Activated CD8-positive, alpha-beta memory T cell treated with anti-CD3 and anti-CD28 coated beads for 36 hours (primary cell): ENCODE results near the gene MSMO1. TPM values are rescaled to one million over a fixed set of nuclear protein-coding genes. Genes with fewer than 3 reads are reported as not detected.

Experiments
- CTCF ChIA-PET: fragments of 350-600 bp; sonication (Branson Sonifier 250); formaldehyde crosslinking; loops from one replicate; lab custom pipeline; 2021; ENCODE audit warnings: antibody characterized with exemption; lab: Charles Lee
- POLR2A ChIA-PET: fragments of 350-600 bp; sonication (Branson Sonifier 250); formaldehyde crosslinking; loops from one replicate; lab custom pipeline; 2021; ENCODE audit warnings: antibody characterized with exemption; lab: Charles Lee
- total RNA-seq, 2 experiments: library from RNA; stranded (reverse); gene quantifications; one replicate each; pipeline ENCODE4 v1.2.3, GENCODE V29; 2021

The MSMO1 gene
- total RNA-seq, 2 experiments from 2014 or later: 38.2 to 40.7 TPM

DNA sequence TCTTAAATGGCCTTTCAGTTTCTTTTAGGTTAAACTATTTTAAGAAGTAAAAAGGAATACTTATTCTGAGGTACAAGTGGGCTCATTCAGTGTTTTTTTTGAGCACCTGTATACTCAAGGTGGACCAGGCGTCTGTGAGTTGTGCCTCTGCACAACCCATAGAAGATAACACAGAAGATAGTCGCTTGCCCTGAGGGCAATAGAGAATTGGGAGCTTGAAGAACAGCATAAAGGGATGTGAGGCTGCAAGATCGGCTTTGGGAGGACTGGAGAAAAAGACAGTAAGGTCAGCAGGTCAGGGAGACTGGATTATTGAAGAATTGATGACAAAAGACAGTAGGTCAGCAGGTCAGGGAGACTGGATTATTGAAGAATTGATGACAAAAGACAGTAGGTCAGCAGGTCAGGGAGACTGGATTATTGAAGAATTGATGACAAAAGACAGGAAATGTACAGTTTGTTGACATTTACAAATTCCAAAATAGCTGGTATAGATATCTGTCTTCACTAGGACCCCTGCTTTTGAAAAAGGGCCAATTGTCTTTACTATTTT lies 54.4 kb downstream of the MSMO1 start:
- CTCF ChIA-PET: no interaction called here
- POLR2A ChIA-PET: no interaction called here

DNA sequence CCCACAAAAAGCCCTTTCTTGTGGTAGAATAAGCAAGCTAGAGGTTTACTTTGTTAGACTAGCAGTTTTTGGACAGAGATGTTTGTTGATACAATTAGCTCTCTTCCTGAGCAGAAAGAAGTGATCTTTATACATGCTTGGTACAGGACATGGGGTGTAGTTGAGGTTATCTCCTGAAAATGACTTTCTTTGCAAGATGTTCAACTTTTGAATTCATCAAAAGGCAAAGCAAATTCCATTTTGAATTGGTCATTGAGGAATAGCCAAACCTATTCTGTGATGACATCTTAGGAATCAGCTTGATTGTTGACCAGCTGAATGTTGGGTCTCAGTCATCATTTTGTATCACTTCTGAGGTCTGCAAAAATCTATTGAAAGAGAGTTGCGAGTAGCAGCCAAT lies 55.2 kb downstream of the MSMO1 start:
- ChIA-PET POLR2A (no interaction called here), CTCF (no interaction called here)

DNA sequence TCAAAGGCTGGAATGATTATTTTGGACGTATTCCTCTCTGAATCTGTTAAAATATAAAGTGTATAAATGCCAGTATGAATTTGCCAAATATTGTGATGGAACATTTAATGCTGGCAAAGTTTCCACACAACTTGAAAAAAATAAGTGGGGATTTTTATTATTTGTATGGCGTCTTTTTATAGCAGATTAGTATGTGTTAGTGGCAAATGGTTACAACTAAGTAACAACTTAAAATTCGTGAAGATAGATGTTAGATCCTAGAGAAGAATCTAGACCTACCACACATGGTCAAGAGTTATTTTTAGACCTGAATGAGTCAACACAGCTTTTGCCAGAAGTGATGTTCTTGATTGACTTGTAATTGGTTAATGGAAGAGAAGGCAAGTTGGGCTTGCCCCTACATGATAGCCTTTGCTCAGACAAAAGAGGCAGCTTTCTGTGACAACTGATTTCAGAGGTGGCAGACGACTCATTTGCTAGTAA lies 56.2 kb downstream of the MSMO1 start:
- CTCF ChIA-PET: no interaction called here
- POLR2A ChIA-PET: no interaction called here

DNA sequence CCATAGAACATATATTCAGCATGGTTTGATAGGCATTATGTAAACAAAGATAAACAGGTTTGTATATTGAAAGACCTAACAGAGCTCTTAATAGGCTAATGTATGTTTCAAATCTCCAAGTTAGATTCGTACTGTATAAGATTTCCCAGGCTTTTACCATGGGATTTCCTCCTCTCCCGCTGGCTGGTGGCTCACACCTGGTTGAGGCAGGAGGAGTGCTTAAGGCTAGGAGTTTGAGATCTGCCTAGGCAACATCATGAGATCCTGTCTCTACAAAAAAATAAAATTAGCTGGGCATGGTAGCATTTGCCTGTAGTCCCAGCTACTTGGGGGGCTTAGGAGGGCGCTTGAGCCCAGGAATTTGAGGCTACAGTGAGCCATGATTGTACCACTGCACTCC lies 56.7 kb downstream of the MSMO1 start:
- ChIA-PET CTCF (no interaction called here), POLR2A (no interaction called here)

DNA sequence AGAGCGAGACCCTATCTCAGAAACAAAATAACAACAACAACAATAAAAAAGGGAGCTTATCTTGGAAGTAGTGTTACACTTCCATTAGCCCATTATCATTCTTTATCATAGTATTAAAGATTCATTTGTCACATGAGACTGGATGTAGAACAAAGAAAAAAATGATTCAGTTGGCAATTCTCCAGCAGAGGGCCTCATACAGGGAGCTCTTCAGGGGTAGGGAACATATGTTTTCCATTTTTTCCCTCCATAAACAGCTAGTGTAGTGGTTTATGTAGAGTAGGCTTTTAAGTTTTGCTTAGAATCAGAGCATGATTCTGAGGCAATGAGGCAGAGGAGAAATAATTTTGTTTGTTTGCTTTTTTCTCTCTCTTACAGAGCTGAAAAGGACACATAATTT lies 57.1 kb downstream of the MSMO1 start:
- ChIA-PET POLR2A (no interaction called here), CTCF (interaction anchor here (0.6 kb wide), 1 partner anchor 309 kb away, joined by 3 read pairs; no protein-coding TSS in a partner anchor)

DNA sequence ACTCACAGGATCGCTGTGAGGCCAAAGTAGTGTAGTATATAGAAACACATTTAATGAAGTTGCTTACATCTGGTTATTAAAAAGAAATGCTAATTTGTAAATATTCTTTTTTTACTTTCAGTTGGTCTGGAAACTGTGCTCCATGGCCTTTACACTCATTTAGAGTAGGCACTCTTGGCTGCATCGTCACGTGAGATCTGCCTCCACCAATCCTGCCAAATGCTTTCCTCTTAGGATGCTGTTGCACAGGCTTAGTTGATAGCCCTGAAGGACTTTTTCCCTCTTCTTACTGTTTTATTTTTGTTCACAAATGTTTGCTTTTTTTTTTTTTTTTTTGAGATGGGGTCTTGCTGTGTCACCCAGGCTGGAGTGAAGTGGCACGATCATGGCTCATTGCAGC lies 57.7 kb downstream of the MSMO1 start:
- POLR2A ChIA-PET: no interaction called here
- CTCF ChIA-PET: interaction anchor here (0.6 to 0.7 kb wide), 3 partner anchors 209 to 310 kb away, joined by 3 read pairs; partner anchors contain the start of gene TMEM192

DNA sequence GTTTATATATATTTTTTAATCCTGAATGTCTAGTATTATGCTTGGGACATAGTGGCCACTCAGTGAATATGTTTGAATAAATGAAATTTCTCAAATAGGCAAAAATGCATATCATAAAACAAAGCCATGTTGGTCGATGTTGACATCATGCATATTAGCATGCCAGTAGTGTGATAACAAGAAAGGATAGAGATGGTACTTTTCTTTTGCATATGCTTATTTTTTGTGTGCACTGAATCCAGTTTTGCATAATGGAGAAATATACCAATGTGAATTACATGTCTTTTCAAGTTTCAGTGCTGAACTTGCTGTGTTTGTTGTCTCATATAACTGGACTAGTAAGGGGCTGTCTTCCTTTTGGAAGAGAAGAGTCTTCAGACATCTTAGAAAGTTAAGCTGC lies 58.9 kb downstream of the MSMO1 start:
- POLR2A ChIA-PET: no interaction called here
- CTCF ChIA-PET: interaction anchor here (0.6 kb wide), 1 partner anchor 272 kb away, joined by 3 read pairs; no protein-coding TSS in a partner anchor

DNA sequence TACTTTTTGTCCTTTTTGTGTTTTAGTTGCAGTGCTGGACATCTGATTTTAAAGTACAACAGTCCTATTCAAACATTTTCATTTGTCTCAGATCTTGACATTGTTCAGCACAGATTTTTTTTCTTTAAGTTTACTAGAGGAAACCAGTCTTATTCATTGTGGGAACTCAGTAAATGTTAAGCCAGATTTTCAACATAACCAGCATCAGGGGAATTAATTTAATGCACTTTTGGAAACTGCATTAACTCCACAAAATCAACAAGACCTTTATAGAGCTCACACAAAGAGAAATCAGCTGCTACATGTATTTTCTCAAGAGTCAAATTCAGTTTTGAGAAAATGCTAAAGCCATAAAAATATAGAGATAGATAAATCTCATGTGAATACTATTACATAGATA lies 61.3 kb downstream of the MSMO1 start:
- ChIA-PET POLR2A (no interaction called here), CTCF (no interaction called here)

Other genes with a start within 250 kb of the MSMO1 start
- gene TMEM192, start 214.8 kb upstream of the MSMO1 start, total RNA-seq: 10 to 100 TPM; 16.1 TPM
- gene KLHL2, start 120.1 kb upstream of the MSMO1 start, total RNA-seq: 10 to 100 TPM; 25.3 to 27.0 TPM
- not detected for gene CPE, start 51.3 kb downstream of the MSMO1 start, total RNA-seq